SK-N-SH treated with all-trans-retinoic acid at 6 μM for 48 hours (cell line): ENCODE data around the gene STX10.
A peak's percentile ranks its signal among the peaks of the same experiment; 100 is the strongest.

ENCODE experiments used
- ATAC-seq: fragments of 200-7000 bp; cut with Tn5 transposase; 3 replicates; pipeline ENCODE4 v1.9.1; 2020; ENCODE audit warnings: mild to moderate bottlenecking, moderate library complexity
- ARNTL ChIP-seq: fragments of 450-650 bp; formaldehyde crosslinking; IDR thresholded peaks from 2 replicates; pipeline ENCODE4 v1.5.0; 2020; ENCODE audit warnings: low read depth, mild to moderate bottlenecking, moderate library complexity, borderline replicate concordance
- BACH2 ChIP-seq: fragments of 250-450 bp; sonication (Bioruptor Pico); IDR thresholded peaks from 2 replicates; pipeline ENCODE4 v1.9.0; 2021; ENCODE audit warnings: mild to moderate bottlenecking, borderline replicate concordance
- CREB5 ChIP-seq: fragments of 250-450 bp; sonication (Bioruptor Pico); IDR thresholded peaks from 2 replicates; pipeline ENCODE4 v1.5.1; 2020; ENCODE audit warnings: low read depth, mild to moderate bottlenecking, moderate library complexity
- GLIS3 ChIP-seq: fragments of 250-450 bp; sonication (Bioruptor Pico); IDR thresholded peaks from 2 replicates; pipeline ENCODE4 v1.5.0; 2020; ENCODE audit warnings: mild to moderate bottlenecking, moderate library complexity
- ISL1 ChIP-seq: fragments of 250-450 bp; sonication (Bioruptor Pico); IDR thresholded peaks from 2 replicates; pipeline ENCODE4 v2.1.2; 2022; ENCODE audit warnings: mild to moderate bottlenecking, moderate library complexity
- OSR1 ChIP-seq: fragments of 250-450 bp; sonication (Bioruptor Pico); IDR thresholded peaks from 2 replicates; pipeline ENCODE4 v1.8.0; 2022; ENCODE audit warnings: moderate library complexity, mild to moderate bottlenecking, inconsistent platforms
- PATZ1 ChIP-seq: fragments of 250-450 bp; sonication (Bioruptor Pico); IDR thresholded peaks from 2 replicates; pipeline ENCODE4 v1.8.0; 2020; ENCODE audit warnings: mild to moderate bottlenecking, moderate library complexity, borderline replicate concordance
- POU6F1 ChIP-seq: fragments of 250-450 bp; sonication (Bioruptor Pico); IDR thresholded peaks from 2 replicates; pipeline ENCODE4 v1.8.0; 2021; ENCODE audit warnings: low read depth, mild to moderate bottlenecking, moderate library complexity, borderline replicate concordance
- RARB ChIP-seq: fragments of 250-450 bp; sonication (Bioruptor Pico); IDR thresholded peaks from 2 replicates; pipeline ENCODE4 v1.8.0; 2021; ENCODE audit warnings: mild to moderate bottlenecking, moderate library complexity
- SNAI2 ChIP-seq: fragments of 250-450 bp; sonication (Bioruptor Pico); IDR thresholded peaks from 2 replicates; pipeline ENCODE4 v1.5.0; 2020; ENCODE audit warnings: mild to moderate bottlenecking, moderate library complexity
- TCF4 ChIP-seq: fragments of 250-450 bp; sonication (Bioruptor Pico); IDR thresholded peaks from 2 replicates; pipeline ENCODE4 v1.8.0; 2021; ENCODE audit warnings: mild to moderate bottlenecking, moderate library complexity, borderline replicate concordance
- TOX ChIP-seq: fragments of 250-450 bp; sonication (Bioruptor Pico); IDR thresholded peaks from 2 replicates; pipeline ENCODE4 v1.8.0; 2021; ENCODE audit warnings: mild to moderate bottlenecking, moderate library complexity, borderline replicate concordance
- TSHZ2 ChIP-seq: fragments of 250-450 bp; sonication (Bioruptor Pico); IDR thresholded peaks from 2 replicates; pipeline ENCODE4 v1.5.0; 2020; ENCODE audit warnings: mild to moderate bottlenecking, moderate library complexity
- ZC3H10 ChIP-seq: fragments of 250-450 bp; sonication (Bioruptor Pico); IDR thresholded peaks from 2 replicates; pipeline ENCODE4 v1.5.1; 2021; ENCODE audit warnings: mild to moderate bottlenecking, moderate library complexity
- ZFP3 ChIP-seq: fragments of 250-450 bp; sonication (Bioruptor Pico); IDR thresholded peaks from 2 replicates; pipeline ENCODE4 v1.5.0; 2020; ENCODE audit warnings: mild to moderate bottlenecking, moderate library complexity
- ZNF565 ChIP-seq: fragments of 450-650 bp; formaldehyde crosslinking; conservative IDR thresholded peaks from 2 replicates; pipeline ENCODE4 v1.5.0; 2020; ENCODE audit warnings: low read depth, mild to moderate bottlenecking, moderate library complexity
- ZNF70 ChIP-seq: fragments of 450-650 bp; formaldehyde crosslinking; IDR thresholded peaks from 2 replicates; pipeline ENCODE4 v1.5.0; 2020; ENCODE audit warnings: mild to moderate bottlenecking, moderate library complexity
- ZNF8 ChIP-seq: fragments of 450-650 bp; formaldehyde crosslinking; IDR thresholded peaks from 2 replicates; pipeline ENCODE4 v1.5.0; 2020; ENCODE audit warnings: mild to moderate bottlenecking, moderate library complexity

The STX10 gene

GRCh38 chr19:13102666-13103580 is 47.3 kb downstream of the STX10 start, which contains the start of gene LYL1:
LYL1 (minus strand) TSS chr19:13102858; CDS start chr19:13101171, 1,687 bp downstream.
- TF ChIP-seq ZC3H10 (CRISPR knock-in tag) = no peak
- TF ChIP-seq TSHZ2 (CRISPR knock-in tag) = no peak; the same call in 1 of the 2 replicates
- no peak for TF ChIP-seq TCF4 (CRISPR knock-in tag)
- no peak for TF ChIP-seq GLIS3 (CRISPR knock-in tag)
- no peak for TF ChIP-seq OSR1 (CRISPR knock-in tag)
- TF ChIP-seq CREB5 (CRISPR knock-in tag) = no peak
- peak; percentile 77 for ATAC-seq

- TF ChIP-seq BACH2 (CRISPR knock-in tag) (no peak), ARNTL (no peak), ZNF70 (CRISPR knock-in tag) (no peak), ZFP3 (CRISPR knock-in tag) (no peak), CREB5 (CRISPR knock-in tag) (no peak), ZNF565 (CRISPR knock-in tag) (no peak), OSR1 (CRISPR knock-in tag) (no peak), TOX (no peak), TSHZ2 (CRISPR knock-in tag) (no peak), GLIS3 (CRISPR knock-in tag) (no peak), ZC3H10 (CRISPR knock-in tag) (no peak), TCF4 (CRISPR knock-in tag) (no peak), POU6F1 (no peak), ISL1 (CRISPR knock-in tag) (no peak), RARB (CRISPR knock-in tag) (no peak), SNAI2 (CRISPR knock-in tag) (no peak), PATZ1 (CRISPR knock-in tag) (no peak), ZNF8 (CRISPR knock-in tag) (no peak)
- ATAC-seq = peak; percentile 81
Observed at GRCh38 chr19:13102416-13102665, 47.8 kb downstream of the STX10 start.
